GM23338 (cell line): Measurements from ENCODE around the gene NRN1. TPM values are rescaled to one million over a fixed set of nuclear protein-coding genes. Genes with fewer than 3 reads are reported as not detected.
A peak's percentile ranks its signal among the peaks of the same experiment; 100 is the strongest.

Experiments used
- ATAC-seq: fragments of 200-7000 bp; cut with Tn5 transposase; 3 replicates; pipeline ENCODE4 v1.9.1; 2020
- DNase-seq: peaks from one replicate; pipeline ENCODE4 v3.0.0-alpha.2; 2015; ENCODE audit warnings: low spot score
- H2AFZ ChIP-seq: fragments of 200-600 bp; sonication (generic); 2 replicates; pipeline ENCODE4 v1.8.0; 2016; ENCODE audit warnings: antibody characterized with exemption, mild to moderate bottlenecking, moderate library complexity
- H3F3A ChIP-seq: fragments of 200-600 bp; sonication (generic); replicated peaks from 2 replicates; pipeline ENCODE4 v1.8.0; 2017; ENCODE audit warnings: antibody characterized with exemption, mixed run types, low read depth
- H3K27ac ChIP-seq: fragments of 200-600 bp; sonication (generic); 2 replicates; pipeline ENCODE4 v1.6.1; 2016; ENCODE audit warnings: low read depth
- H3K27me3 ChIP-seq: fragments of 200-600 bp; sonication (generic); 2 replicates; pipeline ENCODE4 v1.8.0; 2016; ENCODE audit warnings: mild to moderate bottlenecking, mixed run types, moderate library complexity; ENCODE audit not compliant: insufficient read depth
- H3K36me3 ChIP-seq: fragments of 200-600 bp; sonication (generic); 2 replicates; pipeline ENCODE4 v1.8.0; 2016; ENCODE audit warnings: mild to moderate bottlenecking; ENCODE audit not compliant: insufficient read depth
- H3K4me1 ChIP-seq: fragments of 200-600 bp; sonication (generic); 2 replicates; pipeline ENCODE4 v1.8.0; 2016; ENCODE audit warnings: mild to moderate bottlenecking, moderate library complexity; ENCODE audit not compliant: insufficient read depth
- H3K4me2 ChIP-seq: fragments of 200-600 bp; sonication (generic); 2 replicates; pipeline ENCODE4 v1.7.1; 2017; ENCODE audit warnings: mixed run types
- H3K4me3 ChIP-seq: fragments of 200-600 bp; sonication (generic); 2 replicates; pipeline ENCODE4 v1.6.1; 2016; ENCODE audit warnings: mixed run types
- H3K79me2 ChIP-seq: fragments of 200-600 bp; sonication (generic); replicated peaks from 2 replicates; pipeline ENCODE4 v1.8.0; 2017; ENCODE audit warnings: mild to moderate bottlenecking; ENCODE audit not compliant: insufficient read depth
- H3K9me2 ChIP-seq: fragments of 200-600 bp; sonication (generic); 2 replicates; pipeline ENCODE4 v1.8.0; 2017; ENCODE audit not compliant: insufficient read depth
- H4K20me1 ChIP-seq: fragments of 200-600 bp; sonication (generic); replicated peaks from 2 replicates; pipeline ENCODE4 v1.8.0; 2017; ENCODE audit warnings: mild to moderate bottlenecking; ENCODE audit not compliant: insufficient read depth
- H3K27ac Mint-ChIP-seq: 2 replicates; pipeline ENCODE4 v1.8.0; 2020; ENCODE audit warnings: inconsistent platforms, mild to moderate bottlenecking, moderate library complexity, mixed read lengths
- H3K27me3 Mint-ChIP-seq: 3 replicates; pipeline ENCODE4 v1.8.0; 2022; ENCODE audit warnings: low read depth, mild to moderate bottlenecking, moderate library complexity, mixed read lengths, inconsistent platforms; ENCODE audit not compliant: insufficient read depth, poor library complexity
- H3K36me3 Mint-ChIP-seq: 3 replicates; pipeline ENCODE4 v1.8.0; 2021; ENCODE audit warnings: low read depth, mild to moderate bottlenecking, inconsistent platforms, moderate library complexity, mixed read lengths
- H3K4me1 Mint-ChIP-seq: 3 replicates; pipeline ENCODE4 v1.8.0; 2020; ENCODE audit warnings: mild to moderate bottlenecking, inconsistent platforms, mixed read lengths
- H3K4me3 Mint-ChIP-seq: 3 replicates; pipeline ENCODE4 v1.8.0; 2021; ENCODE audit warnings: moderate library complexity, mild to moderate bottlenecking, inconsistent platforms, mixed read lengths
- H3K9me3 Mint-ChIP-seq: 3 replicates; pipeline ENCODE4 v1.8.0; 2020; ENCODE audit warnings: moderate library complexity, mild to moderate bottlenecking, inconsistent platforms, mixed read lengths
- ETS1 ChIP-seq: IDR thresholded peaks from 2 replicates; pipeline ENCODE4 v1.6.1; 2016; ENCODE audit warnings: antibody characterized with exemption
- EZH2 ChIP-seq: fragments of 200-600 bp; sonication (generic); IDR thresholded peaks from one replicate; pipeline ENCODE4 v1.8.0; 2017; ENCODE audit warnings: antibody characterized with exemption, mild to moderate bottlenecking, low read depth; ENCODE audit not compliant: unreplicated experiment
- EZH2phosphoT487 ChIP-seq: fragments of 200-600 bp; sonication (generic); IDR thresholded peaks from one replicate; pipeline ENCODE4 v1.8.1; 2018; ENCODE audit warnings: antibody characterized with exemption; ENCODE audit not compliant: unreplicated experiment
- POLR2AphosphoS5 ChIP-seq: IDR thresholded peaks from 2 replicates; pipeline ENCODE4 v1.6.1; 2016; ENCODE audit warnings: antibody characterized with exemption, low read depth
- ZNF331 ChIP-seq: fragments of 250-450 bp; sonication (Bioruptor Pico); IDR thresholded peaks from 2 replicates; pipeline ENCODE4 v1.5.0; 2020; ENCODE audit warnings: low read depth, mild to moderate bottlenecking, moderate library complexity
- polyA plus RNA-seq: library from polyadenylated mRNA; unstranded; fragments of >200 nt; fragmentation: Nextera tagmentation; extraction: Ambion mirVana; gene quantifications from 2 replicates; pipeline ENCODE4 v1.2.1, GENCODE V29; 2016
- total RNA-seq: library from RNA; depleted of rRNA; stranded (reverse); fragments of >200 nt; shearing (Covaris generic); gene quantifications from 2 replicates; pipeline ENCODE4 v1.2.3, GENCODE V29; 2014

The NRN1 gene
- total and polyA plus RNA-seq, 2 experiments from 2014 or later = 0.71 TPM; not detected in 1

- Histone ChIP-seq H3K36me3 (no peaks in the 10 kb centered on the region), H3K4me2 (peak overlapping the region; percentile 89), H3K4me3 (peak overlapping the region; percentile 77), H3K4me1 (peaks cover 77% of the 10 kb centered on the region), H3K27me3 (peaks cover 100% of the 10 kb centered on the region), H3K79me2 (no peaks in the 10 kb centered on the region), H4K20me1 (peaks cover 21% of the 10 kb centered on the region), H2AFZ (peak overlapping the region; percentile 85), H3F3A (peaks cover 32% of the 10 kb centered on the region), H3K9me2 (no peaks in the 10 kb centered on the region), H3K27ac (no peak overlapping the region)
- DNase-seq = peak; percentile 77
- Mint-ChIP-seq H3K4me1 (peaks cover 65% of the 10 kb centered on the region), H3K9me3 (peaks cover 2% of the 10 kb centered on the region; the same call in 2 of the 3 replicates), H3K27ac (no peak overlapping the region), H3K36me3 (peaks cover 3% of the 10 kb centered on the region; the same call in 1 of the 3 replicates), H3K4me3 (peak overlapping the region; percentile 75), H3K27me3 (peaks cover 100% of the 10 kb centered on the region)
- peak; percentile 3 for ATAC-seq
- TF ChIP-seq ZNF331 (CRISPR knock-in tag) = no peak
- TF ChIP-seq EZH2phosphoT487 = peak; percentile 40
- peak; percentile 73 for TF ChIP-seq EZH2
Measured at GRCh38 chr6:6002005-6002847, 4.5 kb downstream of the NRN1 start.

GRCh38 chr6:6001443-6001842 is 5.3 kb downstream of the NRN1 start:
- Histone ChIP-seq H3K27ac (no peak overlapping the region), H3K4me2 (peak overlapping the region; percentile 89), H3K36me3 (no peaks in the 10 kb centered on the region), H3K4me3 (peak overlapping the region; percentile 77), H3F3A (peaks cover 24% of the 10 kb centered on the region), H3K79me2 (no peaks in the 10 kb centered on the region), H3K27me3 (peaks cover 100% of the 10 kb centered on the region), H4K20me1 (peaks cover 21% of the 10 kb centered on the region), H3K9me2 (no peaks in the 10 kb centered on the region), H2AFZ (peak overlapping the region; percentile 85), H3K4me1 (peaks cover 74% of the 10 kb centered on the region)
- H3K4me3 Mint-ChIP-seq = peak overlapping the region; percentile 75
- H3K36me3 Mint-ChIP-seq = peaks cover 3% of the 10 kb centered on the region; the same call in 1 of the 3 replicates
- DNase-seq = peak; percentile 28
- peaks cover 2% of the 10 kb centered on the region; the same call in 2 of the 3 replicates for H3K9me3 Mint-ChIP-seq
- H3K27ac Mint-ChIP-seq = no peak overlapping the region
- peaks cover 66% of the 10 kb centered on the region for H3K4me1 Mint-ChIP-seq
- H3K27me3 Mint-ChIP-seq = peaks cover 100% of the 10 kb centered on the region
- no peak for ATAC-seq
- TF ChIP-seq ETS1 (no peak), EZH2 (peak; percentile 68), POLR2AphosphoS5 (no peak)
